Gastroesophageal sphincter (tissue), 3 donors: Measurements from ENCODE around the gene ZDHHC21.

ENCODE experiments used
- CTCF ChIP-seq, 4 experiments: fragments of 200-600 bp in 2 of 4; fragments of 450-650 bp in 2 of 4; sonication (generic) in 1 of 4; IDR thresholded peaks; one replicate each; pipeline ENCODE4 v1.5.1; 2017 to 2019; ENCODE audit warnings: antibody characterized with exemption in 4 of 4, mild to moderate bottlenecking in 2 of 4, moderate library complexity in 2 of 4
- POLR2A ChIP-seq, 2 donors: fragments of 450-650 bp; IDR thresholded peaks; one replicate each; pipeline ENCODE4 v1.6.1; 2017; ENCODE audit warnings: antibody characterized with exemption in 2 of 2, mild to moderate bottlenecking in 2 of 2, moderate library complexity in 1 of 2

- TF ChIP-seq POLR2A (IDR thresholded peaks at IDR 0.05) (no peak), CTCF (IDR thresholded peaks at IDR 0.05) (no peak)
These were observed 21.9 kb downstream of the ZDHHC21 start for GRCh38 chr9:14671377-14671776.
